ENCODE data around the gene CD22. TPM values are rescaled to one million over a fixed set of nuclear protein-coding genes. Genes with fewer than 3 reads are reported as not detected.

Gene CD22
- total RNA-seq, 3 donors from 2014 or later (not counting 1 experiment from before 2014, with no cell fraction given) = 4.3 to 7.0 (median 6.0) TPM

- no peaks in the 10 kb centered on the region for H3K27me3 ChIP-seq (ENCODE audit: control insufficient read depth, insufficient read depth, low read length)
- Mint-ChIP-seq H3K4me3 (no peak overlapping the region), H3K27ac (no peak overlapping the region), H3K27me3 (ENCODE audit: low read depth in 2 of 2) (no peaks in the 10 kb centered on the region), H3K9me3 (no peaks in the 10 kb centered on the region), H3K4me1 (peaks cover 0 to 5% of the 10 kb centered on the region in 2 donors), H3K36me3 (no peaks in the 10 kb centered on the region)
- ATAC-seq (no peak), DNase-seq (no peak)
- no peak overlapping the region for H3K27ac ChIP-seq (ENCODE audit: low read length)
- H3K36me3 ChIP-seq (ENCODE audit: control insufficient read depth, insufficient read depth, low read length) = no peaks in the 10 kb centered on the region
- H3K4me1 ChIP-seq (ENCODE audit: control insufficient read depth, insufficient read depth, low read length) = peaks cover 19% of the 10 kb centered on the region
- H3K9me3 ChIP-seq (ENCODE audit: control insufficient read depth, insufficient read depth, low read length) = no peaks in the 10 kb centered on the region
- intact Hi-C loops (cut with micrococcal nuclease) = no loop called here
- H3K4me3 ChIP-seq (ENCODE audit: low read length) = no peak overlapping the region
- TF ChIP-seq CTCF (IDR thresholded peaks at IDR 0.05) = no peak
- WGBS (ENCODE audit: insufficient coverage) = 92% methylated on average over 7 of the region's 7 CpGs
Observed at GRCh38 chr19:35293363-35293739, 35.6 kb upstream of the CD22 start.

GRCh38 chr19:35293808-35294207 is 35.2 kb upstream of the CD22 start:
- no peaks in the 10 kb centered on the region for H3K9me3 Mint-ChIP-seq
- H3K4me1 ChIP-seq (ENCODE audit: control insufficient read depth, insufficient read depth, low read length) = peaks cover 19% of the 10 kb centered on the region
- intact Hi-C loops (cut with micrococcal nuclease) = no loop called here

GRCh38 chr19:35294328-35294727 is 34.7 kb upstream of the CD22 start:
- H3K27me3 ChIP-seq (ENCODE audit: control insufficient read depth, insufficient read depth, low read length) = no peaks in the 10 kb centered on the region
- Mint-ChIP-seq H3K36me3 (no peaks in the 10 kb centered on the region), H3K27me3 (ENCODE audit: low read depth in 2 of 2) (no peaks in the 10 kb centered on the region), H3K9me3 (no peaks in the 10 kb centered on the region), H3K4me3 (no peak overlapping the region), H3K4me1 (peaks cover 0 to 5% of the 10 kb centered on the region in 2 donors), H3K27ac (no peak overlapping the region)
- intact Hi-C loops (cut with micrococcal nuclease) = no loop called here
- WGBS (ENCODE audit: insufficient coverage) = 74% methylated on average over 2 of the region's 3 CpGs
- no peak overlapping the region for H3K27ac ChIP-seq (ENCODE audit: low read length)
- no peaks in the 10 kb centered on the region for H3K36me3 ChIP-seq (ENCODE audit: control insufficient read depth, insufficient read depth, low read length)
- H3K4me1 ChIP-seq (ENCODE audit: control insufficient read depth, insufficient read depth, low read length) = peaks cover 19% of the 10 kb centered on the region
- ATAC-seq = no peak
- H3K4me3 ChIP-seq (ENCODE audit: low read length) = no peak overlapping the region
- no peak for DNase-seq
- no peaks in the 10 kb centered on the region for H3K9me3 ChIP-seq (ENCODE audit: control insufficient read depth, insufficient read depth, low read length)
- TF ChIP-seq CTCF (IDR thresholded peaks at IDR 0.05) = no peak

More at GRCh38 chr19:35293808-35294207, 35.2 kb upstream of the CD22 start:
- Histone ChIP-seq H3K27ac (ENCODE audit: low read length) (no peak overlapping the region), H3K27me3 (ENCODE audit: control insufficient read depth, insufficient read depth, low read length) (no peaks in the 10 kb centered on the region), H3K36me3 (ENCODE audit: control insufficient read depth, insufficient read depth, low read length) (no peaks in the 10 kb centered on the region), H3K9me3 (ENCODE audit: control insufficient read depth, insufficient read depth, low read length) (no peaks in the 10 kb centered on the region), H3K4me3 (ENCODE audit: low read length) (no peak overlapping the region)
- no peaks in the 10 kb centered on the region for H3K36me3 Mint-ChIP-seq
- DNase-seq = no peak
- H3K27ac Mint-ChIP-seq = no peak overlapping the region
- peaks cover 0 to 5% of the 10 kb centered on the region in 2 donors for H3K4me1 Mint-ChIP-seq
- TF ChIP-seq CTCF (IDR thresholded peaks at IDR 0.05) = no peak
- ATAC-seq = no peak
- H3K4me3 Mint-ChIP-seq = no peak overlapping the region
- 90% methylated on average over 15 of the region's 17 CpGs for WGBS (ENCODE audit: insufficient coverage)
- H3K27me3 Mint-ChIP-seq (ENCODE audit: low read depth in 2 of 2) = no peaks in the 10 kb centered on the region
